SK-N-SH (cell line): Measurements from ENCODE around the gene VPS8.

ENCODE experiments used
- EZH2phosphoT487 ChIP-seq: fragments of 200-600 bp; sonication (generic); IDR thresholded peaks from 2 replicates; pipeline ENCODE4 v1.6.1; 2017; ENCODE audit warnings: low read depth, mixed run types, mild to moderate bottlenecking, antibody characterized with exemption, moderate library complexity, borderline replicate concordance
- FOXJ3 ChIP-seq: sonication (generic); formaldehyde crosslinking; IDR thresholded peaks from 2 replicates; pipeline ENCODE4 v1.5.1; 2020; ENCODE audit warnings: mild to moderate bottlenecking, missing genetic modification reagents
- GABPA ChIP-seq: IDR thresholded peaks from 2 replicates; pipeline ENCODE4 v1.4.0; 2012; ENCODE audit warnings: low read depth, mild to moderate bottlenecking
- POLR2AphosphoS5 ChIP-seq: IDR thresholded peaks from 2 replicates; pipeline ENCODE4 v1.6.1; 2012; ENCODE audit warnings: low read depth, low read length
- RAD21 ChIP-seq: IDR thresholded peaks from 2 replicates; pipeline ENCODE4 v1.6.1; 2012; ENCODE audit warnings: mild to moderate bottlenecking, low read length
- RFX5 ChIP-seq: IDR thresholded peaks from 2 replicates; pipeline ENCODE4 v1.6.1; 2012; ENCODE audit warnings: mild to moderate bottlenecking, improper control_type of control experiment, low read length
- RXRA ChIP-seq: IDR thresholded peaks from 2 replicates; pipeline ENCODE4 v1.4.0; 2012; ENCODE audit warnings: low read depth, mild to moderate bottlenecking, borderline replicate concordance
- TF ChIP-seq, protein P1 (sequence below): fragments of 200-600 bp; sonication (generic); IDR thresholded peaks from 2 replicates; pipeline ENCODE4 v1.6.1; 2017; ENCODE audit warnings: antibody characterized with exemption, mild to moderate bottlenecking, moderate library complexity
- TF ChIP-seq, protein P2 (sequence below): IDR thresholded peaks from 2 replicates; pipeline ENCODE4 v1.4.0; 2012; ENCODE audit warnings: low read depth, borderline replicate concordance
- TF ChIP-seq, protein P3 (sequence below): fragments of 150-350 bp; IDR thresholded peaks from 2 replicates; pipeline ENCODE4 v1.6.1; 2017; ENCODE audit warnings: antibody characterized with exemption, low read length, low read depth, borderline replicate concordance
- TF ChIP-seq, protein P4 (sequence below): IDR thresholded peaks from 2 replicates; pipeline ENCODE4 v1.4.0; 2012; ENCODE audit warnings: low read depth, borderline replicate concordance

DNA sequence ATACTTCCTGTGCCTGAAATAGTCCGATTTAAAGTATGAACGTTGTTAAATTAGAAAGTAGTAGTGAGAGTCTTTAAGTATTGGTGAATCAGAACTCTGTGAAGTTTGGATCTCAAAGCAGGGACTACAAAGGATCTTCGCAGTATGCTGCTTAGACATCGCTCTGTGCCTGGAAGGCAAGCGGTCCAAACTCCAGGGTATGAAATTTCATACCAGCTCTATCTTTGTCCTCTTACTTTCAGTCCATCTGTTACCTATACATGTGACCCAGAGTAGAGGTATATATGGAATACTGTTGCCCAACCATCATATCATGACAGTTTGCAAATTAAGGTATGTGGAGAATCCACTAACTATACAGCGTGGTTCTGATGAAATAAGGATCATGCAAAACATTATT lies 34.5 kb downstream of the VPS8 start:
- TF ChIP-seq, protein P1, sequence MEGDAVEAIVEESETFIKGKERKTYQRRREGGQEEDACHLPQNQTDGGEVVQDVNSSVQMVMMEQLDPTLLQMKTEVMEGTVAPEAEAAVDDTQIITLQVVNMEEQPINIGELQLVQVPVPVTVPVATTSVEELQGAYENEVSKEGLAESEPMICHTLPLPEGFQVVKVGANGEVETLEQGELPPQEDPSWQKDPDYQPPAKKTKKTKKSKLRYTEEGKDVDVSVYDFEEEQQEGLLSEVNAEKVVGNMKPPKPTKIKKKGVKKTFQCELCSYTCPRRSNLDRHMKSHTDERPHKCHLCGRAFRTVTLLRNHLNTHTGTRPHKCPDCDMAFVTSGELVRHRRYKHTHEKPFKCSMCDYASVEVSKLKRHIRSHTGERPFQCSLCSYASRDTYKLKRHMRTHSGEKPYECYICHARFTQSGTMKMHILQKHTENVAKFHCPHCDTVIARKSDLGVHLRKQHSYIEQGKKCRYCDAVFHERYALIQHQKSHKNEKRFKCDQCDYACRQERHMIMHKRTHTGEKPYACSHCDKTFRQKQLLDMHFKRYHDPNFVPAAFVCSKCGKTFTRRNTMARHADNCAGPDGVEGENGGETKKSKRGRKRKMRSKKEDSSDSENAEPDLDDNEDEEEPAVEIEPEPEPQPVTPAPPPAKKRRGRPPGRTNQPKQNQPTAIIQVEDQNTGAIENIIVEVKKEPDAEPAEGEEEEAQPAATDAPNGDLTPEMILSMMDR, result no peak
- no peak for TF ChIP-seq EZH2phosphoT487
- TF ChIP-seq GABPA, result no peak
- TF ChIP-seq, protein P2, sequence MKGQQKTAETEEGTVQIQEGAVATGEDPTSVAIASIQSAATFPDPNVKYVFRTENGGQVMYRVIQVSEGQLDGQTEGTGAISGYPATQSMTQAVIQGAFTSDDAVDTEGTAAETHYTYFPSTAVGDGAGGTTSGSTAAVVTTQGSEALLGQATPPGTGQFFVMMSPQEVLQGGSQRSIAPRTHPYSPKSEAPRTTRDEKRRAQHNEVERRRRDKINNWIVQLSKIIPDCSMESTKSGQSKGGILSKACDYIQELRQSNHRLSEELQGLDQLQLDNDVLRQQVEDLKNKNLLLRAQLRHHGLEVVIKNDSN, result no peak
- TF ChIP-seq, protein P3, sequence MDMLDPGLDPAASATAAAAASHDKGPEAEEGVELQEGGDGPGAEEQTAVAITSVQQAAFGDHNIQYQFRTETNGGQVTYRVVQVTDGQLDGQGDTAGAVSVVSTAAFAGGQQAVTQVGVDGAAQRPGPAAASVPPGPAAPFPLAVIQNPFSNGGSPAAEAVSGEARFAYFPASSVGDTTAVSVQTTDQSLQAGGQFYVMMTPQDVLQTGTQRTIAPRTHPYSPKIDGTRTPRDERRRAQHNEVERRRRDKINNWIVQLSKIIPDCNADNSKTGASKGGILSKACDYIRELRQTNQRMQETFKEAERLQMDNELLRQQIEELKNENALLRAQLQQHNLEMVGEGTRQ, result no peak
- TF ChIP-seq RFX5, result no peak
- TF ChIP-seq, protein P4, sequence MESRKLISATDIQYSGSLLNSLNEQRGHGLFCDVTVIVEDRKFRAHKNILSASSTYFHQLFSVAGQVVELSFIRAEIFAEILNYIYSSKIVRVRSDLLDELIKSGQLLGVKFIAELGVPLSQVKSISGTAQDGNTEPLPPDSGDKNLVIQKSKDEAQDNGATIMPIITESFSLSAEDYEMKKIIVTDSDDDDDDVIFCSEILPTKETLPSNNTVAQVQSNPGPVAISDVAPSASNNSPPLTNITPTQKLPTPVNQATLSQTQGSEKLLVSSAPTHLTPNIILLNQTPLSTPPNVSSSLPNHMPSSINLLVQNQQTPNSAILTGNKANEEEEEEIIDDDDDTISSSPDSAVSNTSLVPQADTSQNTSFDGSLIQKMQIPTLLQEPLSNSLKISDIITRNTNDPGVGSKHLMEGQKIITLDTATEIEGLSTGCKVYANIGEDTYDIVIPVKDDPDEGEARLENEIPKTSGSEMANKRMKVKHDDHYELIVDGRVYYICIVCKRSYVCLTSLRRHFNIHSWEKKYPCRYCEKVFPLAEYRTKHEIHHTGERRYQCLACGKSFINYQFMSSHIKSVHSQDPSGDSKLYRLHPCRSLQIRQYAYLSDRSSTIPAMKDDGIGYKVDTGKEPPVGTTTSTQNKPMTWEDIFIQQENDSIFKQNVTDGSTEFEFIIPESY, result no peak
- TF ChIP-seq RXRA, result no peak
- TF ChIP-seq POLR2AphosphoS5, result no peak
- TF ChIP-seq FOXJ3 (CRISPR knock-in tag), result no peak
- TF ChIP-seq RAD21, result no peak
